Motor neuron (in vitro differentiated cells): Measurements from ENCODE around the gene IBA57. TPM values are rescaled to one million over a fixed set of nuclear protein-coding genes. Genes with fewer than 3 reads are reported as not detected.
"Not testable (repeated sequence)": the region's sequence is repeated elsewhere in the genome, so short reads cannot be mapped to it uniquely, and the experiment has no call there.

Experiments
- ATAC-seq, 8 experiments: fragments of 200-7000 bp; cut with Tn5 transposase; replicated peaks in 6 of 8; 2 replicates each; pipeline ENCODE4 v1.8.0; 2021; ENCODE audit warnings: mild to moderate bottlenecking in 8 of 8, moderate library complexity in 8 of 8
- H3K27ac ChIP-seq, 2 donors: fragments of 250-450 bp; sonication (Bioruptor Pico); 2 replicates each; pipeline ENCODE4 v1.9.0; 2021; ENCODE audit warnings: antibody characterized with exemption in 2 of 2, mild to moderate bottlenecking in 2 of 2, moderate library complexity in 1 of 2
- H3K4me1 ChIP-seq, 2 donors: fragments of 250-450 bp; sonication (Bioruptor Pico); replicated peaks in 1 of 2; 2 replicates each; pipeline ENCODE4 v1.6.1; 2021; ENCODE audit warnings: antibody characterized with exemption in 2 of 2, mild to moderate bottlenecking in 2 of 2, moderate library complexity in 1 of 2
- H3K4me3 ChIP-seq, 5 donors: fragments of 250-450 bp; sonication (Bioruptor Pico); 2 replicates each; pipeline ENCODE4 v1.9.0; 2021; ENCODE audit warnings: antibody characterized with exemption in 5 of 5, mild to moderate bottlenecking in 5 of 5, moderate library complexity in 4 of 5
- WGBS, 10 experiments: fragments of 450-650 bp; shearing (Covaris generic); methylation state at CpG; one replicate each; pipeline ENCODE4 v1.0.0; 2022; 5-methylcytosine and 5-hydroxymethylcytosine counted together
- in situ Hi-C, 9 experiments: fragments of 400-800 bp; cut with MboI; loops; one replicate each; pipeline ENCODE4 v1.15.0; 2021; ENCODE audit warnings: low sequenced_read_pairs in 9 of 9, low pct_unique_long_range_greater_than_20kb in 2 of 9; ENCODE audit not compliant: unreplicated experiment in 9 of 9
- total RNA-seq, 8 experiments: library from RNA; unstranded; fragments of 300-600 nt; gene quantifications; 2 replicates each; pipeline versions ENCODE4 v1.2.3 to v1.2.4, GENCODE V29; 2022

The IBA57 gene
- total RNA-seq, 8 experiments from 2014 or later: 2.8 to 6.0 (median 4.2) TPM

GRCh38 chr1:228219962-228220780 is 54.6 kb downstream of the IBA57 start:
- 50 to 100% (median 80%) methylated on average over 2 to 15 of the region's 28 CpGs; no CpG with 5 or more reads in 1 of the 10 experiments for WGBS, 10 experiments
- no peak for ATAC-seq

GRCh38 chr1:228221097-228221496 is 55.5 kb downstream of the IBA57 start:
- ATAC-seq, H3K27ac ChIP-seq, H3K4me3 ChIP-seq, in situ Hi-C loops, H3K4me1 ChIP-seq: not testable (repeated sequence)
- 60 to 100% (median 90%) methylated on average over 1 to 9 of the region's 9 CpGs; no CpG with 5 or more reads in 1 of the 10 experiments for WGBS, 10 experiments

More at GRCh38 chr1:228219962-228220780, 54.6 kb downstream of the IBA57 start:
- in situ Hi-C loops: no loop called here
- Histone ChIP-seq H3K4me3 (no peak overlapping the region), H3K27ac (no peak overlapping the region), H3K4me1 (no peaks in the 10 kb centered on the region)

- in situ Hi-C loops: no loop called here
- Histone ChIP-seq H3K4me3 (no peak overlapping the region), H3K27ac (no peak overlapping the region), H3K4me1 (no peaks in the 10 kb centered on the region)
- 69 to 96% (median 86%) methylated on average over 2 to 11 of the region's 11 CpGs; no CpG with 5 or more reads in 2 of the 10 experiments for WGBS, 10 experiments
- ATAC-seq: no peak
Observed at GRCh38 chr1:228222548-228222947, 56.9 kb downstream of the IBA57 start.

- Histone ChIP-seq H3K4me3 (no peak overlapping the region), H3K4me1 (no peaks in the 10 kb centered on the region), H3K27ac (no peak overlapping the region)
- WGBS, 10 experiments: 40 to 98% (median 90%) methylated on average over 1 to 15 of the region's 16 CpGs; no CpG with 5 or more reads in 4 of the 10 experiments
- in situ Hi-C loops: no loop called here
- ATAC-seq: no peak
Observed at GRCh38 chr1:228224198-228225164, 58.9 kb downstream of the IBA57 start.

- in situ Hi-C loops: no loop called here
- H3K4me1 ChIP-seq: no peaks in the 10 kb centered on the region
- no peak for ATAC-seq
- no peak overlapping the region for H3K27ac ChIP-seq
- WGBS, 10 experiments: 0 to 48% (median 0%) methylated on average over 1 to 2 of the region's 2 CpGs; no CpG with 5 or more reads in 3 of the 10 experiments
- no peak overlapping the region for H3K4me3 ChIP-seq
Observed at GRCh38 chr1:228225165-228225710, 59.6 kb downstream of the IBA57 start.

GRCh38 chr1:228225740-228226139 is 60.1 kb downstream of the IBA57 start:
- H3K27ac ChIP-seq: no peak overlapping the region
- ATAC-seq: no peak
- H3K4me3 ChIP-seq: no peak overlapping the region
- no peaks in the 10 kb centered on the region for H3K4me1 ChIP-seq
- in situ Hi-C loops: no loop called here
- WGBS, 10 experiments: 0 to 94% (median 20%) methylated on average over 1 to 2 of the region's 2 CpGs; no CpG with 5 or more reads in 5 of the 10 experiments

- no peak overlapping the region for H3K4me3 ChIP-seq
- ATAC-seq: no peak
- H3K4me1 ChIP-seq: no peaks in the 10 kb centered on the region
- no peak overlapping the region for H3K27ac ChIP-seq
- in situ Hi-C loops: no loop called here
- WGBS, 10 experiments: 80 to 100% (median 96%) methylated on average over 1 to 6 of the region's 7 CpGs; no CpG with 5 or more reads in 1 of the 10 experiments
Observed at GRCh38 chr1:228226141-228226874, 60.7 kb downstream of the IBA57 start.

GRCh38 chr1:228226956-228227791 is 61.6 kb downstream of the IBA57 start:
- in situ Hi-C loops: no loop called here
- no peaks in the 10 kb centered on the region for H3K4me1 ChIP-seq
- H3K4me3 ChIP-seq: no peak overlapping the region
- peak in 3 of 8 experiments; percentile 23 to 45 (median 39) for ATAC-seq
- no peak overlapping the region for H3K27ac ChIP-seq
- WGBS, 10 experiments: 20 to 90% (median 87%) methylated on average over 1 to 8 of the region's 10 CpGs; no CpG with 5 or more reads in 5 of the 10 experiments

- WGBS, 10 experiments: 87 to 100% (median 93%) methylated on average over 1 to 5 of the region's 5 CpGs; no CpG with 5 or more reads in 3 of the 10 experiments
- in situ Hi-C loops: not testable (repeated sequence)
Observed at GRCh38 chr1:228228147-228228546, 62.5 kb downstream of the IBA57 start.

GRCh38 chr1:228228601-228229074 is 63.0 kb downstream of the IBA57 start:
- in situ Hi-C loops: no loop called here
- no peak overlapping the region for H3K4me3 ChIP-seq
- H3K27ac ChIP-seq: no peak overlapping the region
- ATAC-seq: peak in 5 of 8 experiments; percentile 30 to 86 (median 59)
- H3K4me1 ChIP-seq: no peaks in the 10 kb centered on the region
- WGBS, 10 experiments: 50 to 100% (median 90%) methylated on average over 1 to 5 of the region's 5 CpGs; no CpG with 5 or more reads in 1 of the 10 experiments

More at GRCh38 chr1:228228147-228228546, 62.5 kb downstream of the IBA57 start:
- H3K4me1 ChIP-seq, ATAC-seq, H3K4me3 ChIP-seq, H3K27ac ChIP-seq: not testable (repeated sequence)

GRCh38 chr1:228231189-228231588 is 65.6 kb downstream of the IBA57 start:
- no peak for ATAC-seq
- Histone ChIP-seq H3K27ac (no peak overlapping the region), H3K4me1 (no peaks in the 10 kb centered on the region), H3K4me3 (no peak overlapping the region)
- in situ Hi-C loops: no loop called here
- 27 to 100% (median 94%) methylated on average over 2 of the region's 2 CpGs; no CpG with 5 or more reads in 2 of the 10 experiments for WGBS, 10 experiments
